Right hindlimb (tissue), 1 donor: Measurements from ENCODE around the gene PRDM1.
A peak's percentile ranks its signal among the peaks of the same experiment; 100 is the strongest.

Source experiments
- DNase-seq: peaks from one replicate; pipeline ENCODE4 v3.0.0-alpha.2; 2018

PRDM1 gene

GRCh38 chr6:106085984-106086813, at the start of gene PRDM1:
Gene PRDM1, plus strand, starts transcription at chr6:106086336. Its CDS starts 218 bp downstream, at chr6:106086554.
- DNase-seq = peak; percentile 65

GRCh38 chr6:106037060-106037459, 49.1 kb upstream of the PRDM1 start:
- DNase-seq = no peak

GRCh38 chr6:106039897-106040592, 46.1 kb upstream of the PRDM1 start:
- no peak for DNase-seq

GRCh38 chr6:106044151-106044550, 42.0 kb upstream of the PRDM1 start:
- no peak for DNase-seq

- no peak for DNase-seq
Measured at GRCh38 chr6:106045077-106045476, 41.1 kb upstream of the PRDM1 start.

- DNase-seq = no peak
Measured at GRCh38 chr6:106046116-106046853, 39.9 kb upstream of the PRDM1 start.

GRCh38 chr6:106046854-106047200, 39.3 kb upstream of the PRDM1 start:
- no peak for DNase-seq

GRCh38 chr6:106048336-106048735, 37.8 kb upstream of the PRDM1 start:
- DNase-seq = no peak

GRCh38 chr6:106050538-106050937, 35.6 kb upstream of the PRDM1 start:
- no peak for DNase-seq

GRCh38 chr6:106051226-106051625, 34.9 kb upstream of the PRDM1 start:
- DNase-seq = no peak

- DNase-seq = no peak
Measured at GRCh38 chr6:106053484-106054205, 32.5 kb upstream of the PRDM1 start.

- DNase-seq = no peak
Measured at GRCh38 chr6:106055489-106055888, 30.6 kb upstream of the PRDM1 start.

GRCh38 chr6:106056060-106056745, 29.9 kb upstream of the PRDM1 start:
- no peak for DNase-seq

GRCh38 chr6:106056746-106057390, 29.3 kb upstream of the PRDM1 start:
- DNase-seq = no peak

GRCh38 chr6:106059331-106059730, 26.8 kb upstream of the PRDM1 start:
- no peak for DNase-seq

GRCh38 chr6:106060167-106060566, 26.0 kb upstream of the PRDM1 start:
- no peak for DNase-seq

- DNase-seq = no peak
Measured at GRCh38 chr6:106063448-106063850, 22.7 kb upstream of the PRDM1 start.

GRCh38 chr6:106064142-106064541, 22.0 kb upstream of the PRDM1 start:
- no peak for DNase-seq

GRCh38 chr6:106064756-106065155, 21.4 kb upstream of the PRDM1 start:
- no peak for DNase-seq

- DNase-seq = no peak
Measured at GRCh38 chr6:106066989-106067388, 19.1 kb upstream of the PRDM1 start.

- DNase-seq = peak; percentile 49
Measured at GRCh38 chr6:106069478-106069877, 16.7 kb upstream of the PRDM1 start.

- DNase-seq = no peak
Measured at GRCh38 chr6:106070636-106071035, 15.5 kb upstream of the PRDM1 start.
